Measurements from ENCODE around the gene BMPR2. TPM values are rescaled to one million over a fixed set of nuclear protein-coding genes. Genes with fewer than 3 reads are reported as not detected.

The BMPR2 gene
- total RNA-seq, 1 experiment from 2014 or later: 34.9 TPM

DNA sequence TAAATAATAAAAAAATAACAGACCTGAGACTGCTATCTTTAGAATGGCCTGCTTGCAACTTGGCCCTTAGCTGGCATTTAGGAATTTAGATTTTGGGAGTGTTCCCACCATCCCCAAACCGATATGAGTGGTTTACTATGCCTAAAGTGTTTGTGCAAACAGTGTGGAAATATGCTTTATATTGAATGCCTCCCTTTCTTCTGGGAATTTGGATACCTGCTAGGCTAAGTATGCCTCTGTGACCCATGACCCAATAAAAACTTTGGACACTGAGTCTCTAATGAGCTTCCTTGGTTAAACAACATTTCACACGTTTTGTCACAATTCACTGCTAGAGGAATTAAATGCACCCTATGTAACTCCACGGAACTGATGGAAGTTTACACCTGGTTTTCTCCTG lies 73.2 kb downstream of the BMPR2 start:
- BruUV-seq (replicated peaks): no TSS peak
- no peak overlapping the region for H3K27ac ChIP-seq (ENCODE audit: low read depth, low read length, poor library complexity, severe bottlenecking)
- intact Hi-C loops (cut with micrococcal nuclease; ENCODE audit: unreplicated experiment): no loop called here
- ChIA-PET CTCF (no interaction called here), POLR2A (ENCODE audit: low non-redundant PET) (no interaction called here)
- no peak overlapping the region for H3K4me3 ChIP-seq (ENCODE audit: low read depth, low read length, poor library complexity, severe bottlenecking)
- no peaks in the 10 kb centered on the region for H3K4me1 ChIP-seq (ENCODE audit: insufficient read depth, low read length, poor library complexity, severe bottlenecking)
- TF ChIP-seq CTCF (conservative IDR thresholded peaks at IDR 0.05; ENCODE audit: low read depth, low read length) (no peak), EZH2 (IDR thresholded peaks at IDR 0.05; ENCODE audit: borderline replicate concordance, low read depth, low read length, poor library complexity, severe bottlenecking) (no peak)
- H3K36me3 ChIP-seq (ENCODE audit: insufficient read depth, low read length, poor library complexity, severe bottlenecking): no peaks in the 10 kb centered on the region
- H3K9me3 ChIP-seq (ENCODE audit: low read depth, low read length, poor library complexity, severe bottlenecking): no peaks in the 10 kb centered on the region
- no peak for DNase-seq (ENCODE audit: low spot score)
- no peaks in the 10 kb centered on the region for H3K27me3 ChIP-seq (replicated peaks; ENCODE audit: insufficient read depth, low read depth, low read length, poor library complexity)

GRCh38 chr2:202450785-202451184 lies 74.7 kb downstream of the BMPR2 start:
- TF ChIP-seq CTCF (conservative IDR thresholded peaks at IDR 0.05; ENCODE audit: low read depth, low read length) (no peak), EZH2 (IDR thresholded peaks at IDR 0.05; ENCODE audit: borderline replicate concordance, low read depth, low read length, poor library complexity, severe bottlenecking) (no peak)
- BruUV-seq (replicated peaks): no TSS peak
- no peaks in the 10 kb centered on the region for H3K27me3 ChIP-seq (replicated peaks; ENCODE audit: insufficient read depth, low read depth, low read length, poor library complexity)
- H3K27ac ChIP-seq (ENCODE audit: low read depth, low read length, poor library complexity, severe bottlenecking): no peak overlapping the region
- H3K4me1 ChIP-seq (ENCODE audit: insufficient read depth, low read length, poor library complexity, severe bottlenecking): no peaks in the 10 kb centered on the region
- intact Hi-C loops (cut with micrococcal nuclease; ENCODE audit: unreplicated experiment): no loop called here
- POLR2A ChIA-PET (ENCODE audit: low non-redundant PET): no interaction called here
- H3K36me3 ChIP-seq (ENCODE audit: insufficient read depth, low read length, poor library complexity, severe bottlenecking): no peaks in the 10 kb centered on the region
- DNase-seq (ENCODE audit: low spot score): no peak
- no peaks in the 10 kb centered on the region for H3K9me3 ChIP-seq (ENCODE audit: low read depth, low read length, poor library complexity, severe bottlenecking)
- CTCF ChIA-PET: no interaction called here
- no peak overlapping the region for H3K4me3 ChIP-seq (ENCODE audit: low read depth, low read length, poor library complexity, severe bottlenecking)

DNA sequence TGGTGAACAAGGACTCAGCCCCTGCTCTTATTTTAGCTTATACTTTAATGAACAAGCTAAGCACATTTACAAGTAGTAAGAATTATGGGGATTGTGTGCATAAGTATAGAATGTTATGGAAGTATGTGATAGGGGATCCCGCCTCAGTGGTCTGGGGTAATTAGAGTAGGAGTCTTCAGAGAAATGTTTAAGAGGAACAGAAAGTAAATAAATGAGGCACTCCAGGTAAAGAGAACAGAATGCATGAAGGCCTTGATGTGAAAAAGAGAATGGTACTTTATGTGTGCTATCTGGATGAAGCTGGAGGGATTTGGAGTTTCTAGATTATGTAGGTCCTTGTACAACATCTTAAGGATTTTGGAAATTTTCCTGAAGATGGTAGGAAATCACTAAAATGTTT lies 76.6 kb downstream of the BMPR2 start:
- TF ChIP-seq EZH2 (IDR thresholded peaks at IDR 0.05; ENCODE audit: borderline replicate concordance, low read depth, low read length, poor library complexity, severe bottlenecking): no peak
- TF ChIP-seq CTCF (conservative IDR thresholded peaks at IDR 0.05; ENCODE audit: low read depth, low read length): no peak
- intact Hi-C loops (cut with micrococcal nuclease; ENCODE audit: unreplicated experiment): no loop called here
- BruUV-seq (replicated peaks): no TSS peak
- no peak for DNase-seq (ENCODE audit: low spot score)
- no peaks in the 10 kb centered on the region for H3K4me1 ChIP-seq (ENCODE audit: insufficient read depth, low read length, poor library complexity, severe bottlenecking)
- H3K27me3 ChIP-seq (replicated peaks; ENCODE audit: insufficient read depth, low read depth, low read length, poor library complexity): no peaks in the 10 kb centered on the region
- POLR2A ChIA-PET (ENCODE audit: low non-redundant PET): no interaction called here
- CTCF ChIA-PET: no interaction called here
- H3K36me3 ChIP-seq (ENCODE audit: insufficient read depth, low read length, poor library complexity, severe bottlenecking): no peaks in the 10 kb centered on the region
- H3K9me3 ChIP-seq (ENCODE audit: low read depth, low read length, poor library complexity, severe bottlenecking): no peaks in the 10 kb centered on the region
- H3K27ac ChIP-seq (ENCODE audit: low read depth, low read length, poor library complexity, severe bottlenecking): no peak overlapping the region
- no peak overlapping the region for H3K4me3 ChIP-seq (ENCODE audit: low read depth, low read length, poor library complexity, severe bottlenecking)
